GM20000 (cell line): ENCODE data around the gene KCNH3.
A peak's percentile ranks its signal among the peaks of the same experiment; 100 is the strongest.

Experiments used
- DNase-seq: peaks from one replicate; pipeline ENCODE4 v3.0.0; 2012; ENCODE audit warnings: low spot score
- TF ChIP-seq, protein P1 (sequence below): IDR thresholded peaks from 2 replicates; pipeline ENCODE4 v1.5.1; 2012; ENCODE audit warnings: mild to moderate bottlenecking, control low read depth; ENCODE audit errors: extremely low read depth, missing control alignments

KCNH3 gene

GRCh38 chr12:49565406-49566265 is 26.8 kb downstream of the KCNH3 start:
- no peak for DNase-seq
- TF ChIP-seq, protein P1, sequence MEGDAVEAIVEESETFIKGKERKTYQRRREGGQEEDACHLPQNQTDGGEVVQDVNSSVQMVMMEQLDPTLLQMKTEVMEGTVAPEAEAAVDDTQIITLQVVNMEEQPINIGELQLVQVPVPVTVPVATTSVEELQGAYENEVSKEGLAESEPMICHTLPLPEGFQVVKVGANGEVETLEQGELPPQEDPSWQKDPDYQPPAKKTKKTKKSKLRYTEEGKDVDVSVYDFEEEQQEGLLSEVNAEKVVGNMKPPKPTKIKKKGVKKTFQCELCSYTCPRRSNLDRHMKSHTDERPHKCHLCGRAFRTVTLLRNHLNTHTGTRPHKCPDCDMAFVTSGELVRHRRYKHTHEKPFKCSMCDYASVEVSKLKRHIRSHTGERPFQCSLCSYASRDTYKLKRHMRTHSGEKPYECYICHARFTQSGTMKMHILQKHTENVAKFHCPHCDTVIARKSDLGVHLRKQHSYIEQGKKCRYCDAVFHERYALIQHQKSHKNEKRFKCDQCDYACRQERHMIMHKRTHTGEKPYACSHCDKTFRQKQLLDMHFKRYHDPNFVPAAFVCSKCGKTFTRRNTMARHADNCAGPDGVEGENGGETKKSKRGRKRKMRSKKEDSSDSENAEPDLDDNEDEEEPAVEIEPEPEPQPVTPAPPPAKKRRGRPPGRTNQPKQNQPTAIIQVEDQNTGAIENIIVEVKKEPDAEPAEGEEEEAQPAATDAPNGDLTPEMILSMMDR: no peak

- no peak for DNase-seq
- TF ChIP-seq, protein P1: no peak
Observed at GRCh38 chr12:49566361-49566760, 27.5 kb downstream of the KCNH3 start.

GRCh38 chr12:49567302-49567610 is 28.4 kb downstream of the KCNH3 start:
- TF ChIP-seq, protein P1: no peak
- DNase-seq: no peak

DNA sequence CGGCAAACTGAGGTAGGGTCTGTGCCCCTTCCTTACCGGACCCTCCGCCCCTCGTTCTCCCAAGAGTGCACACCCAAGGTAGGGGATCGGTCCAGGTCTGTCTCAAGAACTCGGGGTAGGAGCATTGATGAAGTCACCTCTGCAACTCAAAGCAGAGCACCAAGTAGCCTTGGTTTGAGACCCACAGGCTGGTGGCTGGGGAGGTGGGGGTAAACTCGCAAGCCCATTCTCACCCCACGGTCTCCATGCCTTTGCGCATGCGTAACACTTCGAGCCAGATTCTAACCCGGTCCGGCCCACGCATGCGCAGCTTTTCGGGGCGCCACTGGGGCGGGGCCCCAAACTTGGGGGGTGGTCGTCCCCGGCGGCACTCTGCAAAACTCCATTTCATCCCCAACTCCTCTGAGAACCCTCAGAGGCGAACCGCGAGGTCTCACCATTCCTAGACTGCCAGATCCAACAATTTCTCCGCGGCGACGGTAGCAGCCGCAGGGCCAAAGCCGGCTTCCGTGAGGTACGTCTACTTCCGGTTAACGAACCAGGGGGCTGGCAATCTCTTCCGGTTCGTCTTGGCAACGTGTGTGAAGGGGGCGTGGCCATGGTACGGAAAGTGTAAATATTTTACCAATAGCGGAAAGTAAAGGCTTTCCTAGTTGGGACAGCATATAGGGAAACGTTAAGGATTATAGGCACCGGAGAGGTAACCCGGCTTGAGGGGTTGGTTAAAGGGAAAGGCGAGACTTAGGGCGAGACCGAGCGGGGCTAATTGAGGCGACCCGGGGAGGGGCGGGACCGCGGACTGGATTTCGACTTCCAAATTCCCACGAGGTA is 29.0 kb downstream of the KCNH3 start, which contains the start of gene MCRS1:
Gene MCRS1, minus strand, starts transcription at position 532 of the 831 bp plus-strand sequence. CDS start 1,411 bp downstream, outside the sequence.
- peak; percentile 94 for DNase-seq
- TF ChIP-seq, protein P1: no peak

- DNase-seq: no peak
- TF ChIP-seq, protein P1: no peak
Observed at GRCh38 chr12:49568442-49569162, 29.8 kb downstream of the KCNH3 start.

DNA sequence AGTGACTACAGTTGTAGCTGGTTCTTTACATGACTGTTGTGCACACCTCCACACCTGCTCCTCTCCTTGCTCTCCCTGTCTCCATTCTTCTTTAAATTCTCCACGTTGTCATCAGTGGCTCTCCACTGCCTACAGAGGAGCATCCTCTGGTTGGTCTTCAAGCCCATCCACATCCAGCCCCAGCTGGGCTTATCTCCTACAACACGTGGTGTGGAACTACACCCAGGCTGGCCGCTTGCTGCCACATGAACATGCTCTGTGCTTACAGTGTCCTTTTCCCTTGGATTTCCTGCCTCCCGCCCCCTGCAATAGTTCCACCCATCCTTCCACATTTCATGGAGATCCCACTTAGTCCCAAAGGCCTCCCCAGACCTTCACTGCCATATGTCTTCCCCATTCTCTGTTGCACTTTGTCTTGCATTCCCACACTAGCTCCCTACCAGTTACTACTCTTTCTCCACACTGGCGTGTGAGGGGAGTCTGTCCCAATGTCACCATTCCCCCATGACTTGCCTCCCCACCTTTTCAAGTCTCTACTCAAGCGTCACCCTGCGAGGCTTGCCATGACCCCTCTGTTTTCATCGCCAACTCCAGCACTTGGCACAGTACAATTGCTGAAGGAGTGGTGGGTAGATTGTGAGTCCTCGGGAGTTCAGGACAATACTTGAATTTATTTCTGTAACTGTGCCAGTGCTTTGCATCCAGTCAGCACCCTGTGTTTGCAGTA is 38.9 kb downstream of the KCNH3 start:
- no peak for DNase-seq
- TF ChIP-seq, protein P1: no peak
